T-helper 2 cell (primary cell): ENCODE data around the gene DTHD1.

Experiments
- DNase-seq, 5 experiments: peaks; one replicate each; pipeline versions ENCODE4 v3.0.0 to v3.0.0-alpha.2; 2012 to 2022

DTHD1 gene

GRCh38 chr4:36349938-36350549 is 68.6 kb downstream of the DTHD1 start:
- DNase-seq, result no peak

- DNase-seq, result peak; percentile 19 to 71 (median 60)
These were observed 69.8 kb downstream of the DTHD1 start for GRCh38 chr4:36351082-36351666.

GRCh38 chr4:36353998-36354397 is 72.6 kb downstream of the DTHD1 start:
- DNase-seq, result no peak

GRCh38 chr4:36358173-36358572 is 76.8 kb downstream of the DTHD1 start:
- DNase-seq, result no peak

- no peak for DNase-seq
These were observed 79.3 kb downstream of the DTHD1 start for GRCh38 chr4:36360755-36361154.

- DNase-seq, result no peak
These were observed 81.6 kb downstream of the DTHD1 start for GRCh38 chr4:36363024-36363423.

GRCh38 chr4:36374836-36375511 is 93.6 kb downstream of the DTHD1 start:
- no peak for DNase-seq

GRCh38 chr4:36385951-36386571 is 104.6 kb downstream of the DTHD1 start:
- peak in 3 of 5 experiments; percentile 19 to 77 (median 74) for DNase-seq

GRCh38 chr4:36386691-36387090 is 105.3 kb downstream of the DTHD1 start:
- no peak for DNase-seq

GRCh38 chr4:36388710-36389109 is 107.3 kb downstream of the DTHD1 start:
- no peak for DNase-seq

- no peak for DNase-seq
These were observed 110.0 kb downstream of the DTHD1 start for GRCh38 chr4:36391411-36391810.

- no peak for DNase-seq
These were observed 110.6 kb downstream of the DTHD1 start for GRCh38 chr4:36392024-36392423.

- no peak for DNase-seq
These were observed 111.5 kb downstream of the DTHD1 start for GRCh38 chr4:36392916-36393315.
